ENCODE results near the gene RAB3GAP2. TPM values are rescaled to one million over a fixed set of nuclear protein-coding genes. Genes with fewer than 3 reads are reported as not detected.

Gene RAB3GAP2
- total RNA-seq, 4 donors from 2014 or later: 16.5 to 24.2 (median 18.0) TPM

DNA sequence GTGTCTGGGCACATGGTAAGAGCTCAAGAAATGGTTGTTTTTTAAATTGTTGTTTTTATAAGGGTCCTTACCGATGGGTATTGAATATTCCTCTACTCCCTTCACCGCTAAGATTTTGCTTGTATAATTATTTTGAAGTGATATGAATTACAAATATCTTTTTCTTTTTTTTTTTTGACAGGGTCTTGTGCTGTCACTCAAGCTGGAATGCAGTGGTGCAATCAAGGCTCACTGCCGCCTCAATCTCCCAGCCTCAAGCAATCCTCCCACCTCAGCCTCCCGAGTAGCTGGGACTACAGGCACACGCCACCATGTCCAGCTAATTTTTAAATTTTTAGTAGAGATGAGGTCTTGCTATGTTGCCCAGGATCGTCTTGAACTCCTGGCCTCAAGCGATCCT lies 27.1 kb upstream of the RAB3GAP2 start:
- intact Hi-C loops (cut with DNase I; ENCODE audit: low total_unique reads) (no loop called here), in situ Hi-C loops (cut with MboI; ENCODE audit: low sequenced_read_pairs in 4 of 4) (loop anchor here in 3 of 4 donors (25.0 kb wide), 2 partner anchors 438 to 488 kb away; partner anchors contain the start of genes MTARC1 (in 2 of the 3) and MTARC2 (in 1 of the 3))
- Histone ChIP-seq H3K36me3 (no peaks in the 10 kb centered on the region), H3K9me3 (no peaks in the 10 kb centered on the region), H3K4me3 (no peak overlapping the region), H3K27me3 (no peaks in the 10 kb centered on the region), H3K27ac (no peak overlapping the region), H3K4me1 (peaks cover 0 to 6% of the 10 kb centered on the region in 2 donors)
- TF ChIP-seq, protein P1, sequence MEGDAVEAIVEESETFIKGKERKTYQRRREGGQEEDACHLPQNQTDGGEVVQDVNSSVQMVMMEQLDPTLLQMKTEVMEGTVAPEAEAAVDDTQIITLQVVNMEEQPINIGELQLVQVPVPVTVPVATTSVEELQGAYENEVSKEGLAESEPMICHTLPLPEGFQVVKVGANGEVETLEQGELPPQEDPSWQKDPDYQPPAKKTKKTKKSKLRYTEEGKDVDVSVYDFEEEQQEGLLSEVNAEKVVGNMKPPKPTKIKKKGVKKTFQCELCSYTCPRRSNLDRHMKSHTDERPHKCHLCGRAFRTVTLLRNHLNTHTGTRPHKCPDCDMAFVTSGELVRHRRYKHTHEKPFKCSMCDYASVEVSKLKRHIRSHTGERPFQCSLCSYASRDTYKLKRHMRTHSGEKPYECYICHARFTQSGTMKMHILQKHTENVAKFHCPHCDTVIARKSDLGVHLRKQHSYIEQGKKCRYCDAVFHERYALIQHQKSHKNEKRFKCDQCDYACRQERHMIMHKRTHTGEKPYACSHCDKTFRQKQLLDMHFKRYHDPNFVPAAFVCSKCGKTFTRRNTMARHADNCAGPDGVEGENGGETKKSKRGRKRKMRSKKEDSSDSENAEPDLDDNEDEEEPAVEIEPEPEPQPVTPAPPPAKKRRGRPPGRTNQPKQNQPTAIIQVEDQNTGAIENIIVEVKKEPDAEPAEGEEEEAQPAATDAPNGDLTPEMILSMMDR (IDR thresholded peaks at IDR 0.05 in 4 of 5, conservative IDR thresholded peaks at IDR 0.05 in 1 of 5): no peak
- TF ChIP-seq POLR2A (IDR thresholded peaks at IDR 0.05): no peak
- DNase-seq (no peak), ATAC-seq (no peak)

DNA sequence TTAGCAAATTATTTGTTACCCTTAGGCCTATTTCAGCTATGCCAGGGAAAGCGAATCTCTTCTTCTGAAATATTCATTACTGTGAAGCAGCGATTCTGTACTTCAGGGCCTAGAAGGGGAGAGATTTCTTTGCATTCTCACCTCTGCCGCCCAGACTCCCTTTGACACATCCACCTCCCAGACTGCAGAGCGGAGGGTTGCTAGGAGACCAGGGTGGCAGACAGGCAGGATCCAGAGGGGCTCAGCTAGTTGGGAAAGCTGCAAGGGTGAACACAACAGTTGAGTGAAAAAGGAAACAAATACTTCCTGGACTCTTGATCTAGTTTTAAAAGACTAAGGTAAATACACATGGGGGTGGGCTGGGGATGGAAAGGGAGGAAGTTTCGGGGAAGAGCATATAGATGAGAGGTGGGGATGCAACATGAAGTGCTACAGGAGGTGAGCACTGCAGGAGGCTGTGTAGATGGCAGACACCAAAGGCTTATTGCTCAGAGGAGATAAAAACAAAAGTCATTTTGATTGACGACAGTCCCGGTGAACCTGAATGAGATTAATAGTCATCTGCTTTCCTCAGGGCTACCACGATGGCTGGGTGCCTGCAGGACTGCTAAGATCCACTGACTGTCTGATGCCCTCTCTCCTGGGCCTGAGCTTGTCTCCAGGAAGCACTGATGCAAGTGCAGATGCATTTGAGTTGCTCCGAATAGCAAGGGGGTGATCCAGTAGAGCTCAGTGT lies 26.4 kb upstream of the RAB3GAP2 start:
- TF ChIP-seq, protein P1 (IDR thresholded peaks at IDR 0.05 in 4 of 5, conservative IDR thresholded peaks at IDR 0.05 in 1 of 5): no peak
- TF ChIP-seq POLR2A (IDR thresholded peaks at IDR 0.05): no peak
- peaks cover 0 to 6% of the 10 kb centered on the region in 2 donors for H3K4me1 ChIP-seq
- intact Hi-C loops (cut with DNase I; ENCODE audit: low total_unique reads): no loop called here

DNA sequence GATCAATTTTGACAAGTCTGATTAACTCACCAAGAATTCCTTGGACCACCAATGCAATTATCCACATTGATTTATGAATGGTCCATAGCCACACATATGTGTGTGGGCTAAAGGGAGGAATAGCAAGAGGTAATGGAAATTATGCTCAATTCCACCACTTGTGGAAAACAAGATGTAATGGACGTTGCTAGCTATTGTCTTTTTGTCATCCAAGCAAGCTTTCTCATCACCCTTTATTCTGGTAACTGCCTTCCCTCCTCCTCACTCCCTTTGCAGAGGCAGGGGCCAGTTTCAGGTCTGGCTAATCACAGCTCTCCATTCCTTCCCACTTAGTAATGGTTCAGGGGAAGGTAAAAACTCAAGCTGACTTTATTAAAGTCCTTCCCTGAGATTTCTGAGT lies 24.7 kb upstream of the RAB3GAP2 start:
- intact Hi-C loops (cut with DNase I; ENCODE audit: low total_unique reads): no loop called here
- H3K4me3 ChIP-seq: no peak overlapping the region
- no peaks in the 10 kb centered on the region for H3K36me3 ChIP-seq
- DNase-seq: no peak
- TF ChIP-seq, protein P1 (IDR thresholded peaks at IDR 0.05 in 4 of 5, conservative IDR thresholded peaks at IDR 0.05 in 1 of 5): no peak
- no peak for TF ChIP-seq POLR2A (IDR thresholded peaks at IDR 0.05)
- H3K9me3 ChIP-seq: no peaks in the 10 kb centered on the region
- H3K27me3 ChIP-seq: no peaks in the 10 kb centered on the region
- no peak overlapping the region for H3K27ac ChIP-seq
- ATAC-seq: no peak
- in situ Hi-C loops (cut with MboI; ENCODE audit: low sequenced_read_pairs in 4 of 4): loop anchor here in 3 of 4 donors (25.0 kb wide), 2 partner anchors 440 to 490 kb away; partner anchors contain the start of genes MTARC1 (in 2 of the 3) and MTARC2 (in 1 of the 3)
- H3K4me1 ChIP-seq: peaks cover 0 to 6% of the 10 kb centered on the region in 2 donors

More for the DNA sequence above, 26.4 kb upstream of the RAB3GAP2 start:
- in situ Hi-C loops (cut with MboI; ENCODE audit: low sequenced_read_pairs in 4 of 4): loop anchor here in 3 of 4 donors (25.0 kb wide), 2 partner anchors 439 to 489 kb away; partner anchors contain the start of genes MTARC1 (in 2 of the 3) and MTARC2 (in 1 of the 3)
- H3K9me3 ChIP-seq: no peaks in the 10 kb centered on the region
- ATAC-seq: no peak
- no peak overlapping the region for H3K4me3 ChIP-seq
- H3K36me3 ChIP-seq: no peaks in the 10 kb centered on the region
- no peak overlapping the region for H3K27ac ChIP-seq
- no peaks in the 10 kb centered on the region for H3K27me3 ChIP-seq
- no peak for DNase-seq

DNA sequence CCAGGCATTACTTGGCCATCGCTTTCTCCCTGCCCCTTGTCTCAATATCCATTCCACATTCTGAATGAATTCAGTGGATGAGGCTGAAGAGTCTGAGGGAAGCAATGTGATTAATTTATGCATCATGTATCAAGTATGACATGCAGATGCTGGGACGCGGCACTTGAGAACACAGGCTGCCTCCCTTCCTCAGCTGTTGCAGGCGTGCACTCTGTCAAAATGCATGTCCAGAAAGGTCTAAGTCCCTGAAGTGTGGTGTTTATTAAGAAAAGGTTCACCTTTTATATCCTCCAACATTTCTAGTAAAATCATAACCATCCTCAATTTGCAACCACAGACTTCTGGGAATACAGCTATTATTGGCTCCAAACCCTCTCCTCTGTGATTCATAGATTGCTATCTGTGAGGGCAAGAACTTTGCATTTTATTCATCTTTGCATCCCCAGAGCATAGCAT lies 22.6 kb upstream of the RAB3GAP2 start:
- in situ Hi-C loops (cut with MboI; ENCODE audit: low sequenced_read_pairs in 4 of 4): loop anchor here in 3 of 4 donors (25.0 kb wide), 2 partner anchors 442 to 492 kb away; partner anchors contain the start of genes MTARC1 (in 2 of the 3) and MTARC2 (in 1 of the 3)
- TF ChIP-seq POLR2A (IDR thresholded peaks at IDR 0.05): no peak
- TF ChIP-seq, protein P1 (IDR thresholded peaks at IDR 0.05 in 4 of 5, conservative IDR thresholded peaks at IDR 0.05 in 1 of 5): no peak
- ATAC-seq: no peak
- no peaks in the 10 kb centered on the region for H3K4me1 ChIP-seq
- no peak overlapping the region for H3K4me3 ChIP-seq
- H3K27me3 ChIP-seq: no peaks in the 10 kb centered on the region
- no peaks in the 10 kb centered on the region for H3K36me3 ChIP-seq
- no peaks in the 10 kb centered on the region for H3K9me3 ChIP-seq
- DNase-seq: no peak
- intact Hi-C loops (cut with DNase I; ENCODE audit: low total_unique reads): no loop called here
- no peak overlapping the region for H3K27ac ChIP-seq
